ENCODE data around the gene NTM.

GRCh38 chr11:131685906-131686305 is 315.5 kb downstream of the NTM start:
- no peak for TF ChIP-seq CTCF (IDR thresholded peaks at IDR 0.05)
- TF ChIP-seq POLR2A (IDR thresholded peaks at IDR 0.05): no peak

Data from Peyer's patch (tissue), 4 donors.